Fibroblast of skin of back (primary cell): ENCODE data around the gene RTEL1.
"Not testable (repeated sequence)": the region's sequence is repeated elsewhere in the genome, so short reads cannot be mapped to it uniquely, and the experiment has no call there.

Experiments
- DNase-seq: peaks from one replicate; pipeline ENCODE4 v3.0.0-alpha.2; 2013

The RTEL1 gene

GRCh38 chr20:63628246-63628975, 29.7 kb upstream of the RTEL1 start:
- DNase-seq = peak; percentile 72

- not testable (repeated sequence) for DNase-seq
These were observed 27.2 kb upstream of the RTEL1 start for GRCh38 chr20:63630956-63631355.

- DNase-seq = not testable (repeated sequence)
These were observed 26.7 kb upstream of the RTEL1 start for GRCh38 chr20:63631426-63631825.

GRCh38 chr20:63633732-63634131, 24.4 kb upstream of the RTEL1 start:
- no peak for DNase-seq

- no peak for DNase-seq
These were observed 22.5 kb upstream of the RTEL1 start for GRCh38 chr20:63635431-63636141.

GRCh38 chr20:63636752-63637628, 21.1 kb upstream of the RTEL1 start:
- no peak for DNase-seq

- DNase-seq = no peak
These were observed 18.8 kb upstream of the RTEL1 start for GRCh38 chr20:63639093-63639975.

- no peak for DNase-seq
These were observed 18.0 kb upstream of the RTEL1 start for GRCh38 chr20:63640086-63640485.

- not testable (repeated sequence) for DNase-seq
These were observed 17.4 kb upstream of the RTEL1 start for GRCh38 chr20:63640686-63641085.

GRCh38 chr20:63641146-63641791, 16.8 kb upstream of the RTEL1 start:
- DNase-seq = no peak

GRCh38 chr20:63641792-63642523, 16.2 kb upstream of the RTEL1 start:
- DNase-seq = peak; percentile 65

GRCh38 chr20:63642527-63643247, 15.4 kb upstream of the RTEL1 start:
- DNase-seq = no peak

- no peak for DNase-seq
These were observed 14.6 kb upstream of the RTEL1 start for GRCh38 chr20:63643499-63643898.

- no peak for DNase-seq
These were observed 14.2 kb upstream of the RTEL1 start for GRCh38 chr20:63643946-63644345.

GRCh38 chr20:63645218-63645617, 12.9 kb upstream of the RTEL1 start:
- no peak for DNase-seq

GRCh38 chr20:63648190-63648589, 9.9 kb upstream of the RTEL1 start:
- no peak for DNase-seq

- no peak for DNase-seq
These were observed 9.1 kb upstream of the RTEL1 start for GRCh38 chr20:63648895-63649589.

GRCh38 chr20:63650486-63650885, 7.6 kb upstream of the RTEL1 start:
- not testable (repeated sequence) for DNase-seq

GRCh38 chr20:63651942-63652191, 6.2 kb upstream of the RTEL1 start:
- DNase-seq = no peak
